ENCODE data around the gene LRGUK.

Gene LRGUK

GRCh38 chr7:134089446-134089845, 37.7 kb upstream of the LRGUK start:
- Histone ChIP-seq H3K9ac (ENCODE audit: low read length) (no peak overlapping the region), H3K9me3 (ENCODE audit: low read length) (peaks cover 32% of the 10 kb centered on the region), H3F3A (ENCODE audit: insufficient read depth, low read length) (no peaks in the 10 kb centered on the region), H3K27ac (ENCODE audit: low read depth, low read length, poor library complexity, severe bottlenecking) (no peak overlapping the region), H3K9me2 (ENCODE audit: low read depth, low read length) (no peaks in the 10 kb centered on the region), H3K79me2 (ENCODE audit: insufficient read depth, low read length) (no peaks in the 10 kb centered on the region), H3K4me1 (ENCODE audit: insufficient read depth, low read length, severe bottlenecking) (peaks cover 11% of the 10 kb centered on the region), H3K4me3 (ENCODE audit: low read depth, low read length, poor library complexity, severe bottlenecking) (no peak overlapping the region), H2AFZ (ENCODE audit: low read length) (no peak overlapping the region), H3K27me3 (ENCODE audit: insufficient read depth, low read length) (no peaks in the 10 kb centered on the region), H3K4me2 (ENCODE audit: low read length) (no peak overlapping the region), H3K36me3 (ENCODE audit: insufficient read depth, low read length) (no peaks in the 10 kb centered on the region), H4K20me1 (ENCODE audit: insufficient read depth, low read length) (no peaks in the 10 kb centered on the region)
- no peak for TF ChIP-seq EZH2 (IDR thresholded peaks at IDR 0.05; ENCODE audit: borderline replicate concordance, low read length)
- TF ChIP-seq CTCF (IDR thresholded peaks at IDR 0.05; ENCODE audit: low read length), result no peak

- Histone ChIP-seq H3K9me3 (ENCODE audit: low read length) (peaks cover 7% of the 10 kb centered on the region; the same call in 1 of the 2 replicates), H3K9me2 (ENCODE audit: low read depth, low read length) (no peaks in the 10 kb centered on the region), H3K4me1 (ENCODE audit: insufficient read depth, low read length, severe bottlenecking) (peaks cover 21% of the 10 kb centered on the region), H3K36me3 (ENCODE audit: insufficient read depth, low read length) (no peaks in the 10 kb centered on the region), H3K4me2 (ENCODE audit: low read length) (no peak overlapping the region), H3K79me2 (ENCODE audit: insufficient read depth, low read length) (no peaks in the 10 kb centered on the region), H2AFZ (ENCODE audit: low read length) (no peak overlapping the region), H3K4me3 (ENCODE audit: low read depth, low read length, poor library complexity, severe bottlenecking) (no peak overlapping the region), H3K27ac (ENCODE audit: low read depth, low read length, poor library complexity, severe bottlenecking) (no peak overlapping the region), H4K20me1 (ENCODE audit: insufficient read depth, low read length) (no peaks in the 10 kb centered on the region), H3K27me3 (ENCODE audit: insufficient read depth, low read length) (no peaks in the 10 kb centered on the region), H3F3A (ENCODE audit: insufficient read depth, low read length) (no peaks in the 10 kb centered on the region), H3K9ac (ENCODE audit: low read length) (no peak overlapping the region)
- TF ChIP-seq CTCF (IDR thresholded peaks at IDR 0.05; ENCODE audit: low read length), result no peak
Observed at GRCh38 chr7:134098072-134098471, 29.1 kb upstream of the LRGUK start.

- H3K9me2 ChIP-seq (ENCODE audit: low read depth, low read length), result no peaks in the 10 kb centered on the region
- no peaks in the 10 kb centered on the region for H3K9me3 ChIP-seq (ENCODE audit: low read length)
Observed at GRCh38 chr7:134101716-134102115, 25.4 kb upstream of the LRGUK start.

More at GRCh38 chr7:134101716-134102115, 25.4 kb upstream of the LRGUK start:
- Histone ChIP-seq H3K9ac (ENCODE audit: low read length) (no peak overlapping the region), H3K4me2 (ENCODE audit: low read length) (peak overlapping the region; percentile 8), H3K4me1 (ENCODE audit: insufficient read depth, low read length, severe bottlenecking) (peaks cover 21% of the 10 kb centered on the region), H3K36me3 (ENCODE audit: insufficient read depth, low read length) (no peaks in the 10 kb centered on the region), H3F3A (ENCODE audit: insufficient read depth, low read length) (no peaks in the 10 kb centered on the region), H4K20me1 (ENCODE audit: insufficient read depth, low read length) (no peaks in the 10 kb centered on the region), H3K4me3 (ENCODE audit: low read depth, low read length, poor library complexity, severe bottlenecking) (no peak overlapping the region), H3K79me2 (ENCODE audit: insufficient read depth, low read length) (no peaks in the 10 kb centered on the region), H3K27ac (ENCODE audit: low read depth, low read length, poor library complexity, severe bottlenecking) (peak overlapping the region; percentile 40), H2AFZ (ENCODE audit: low read length) (no peak overlapping the region), H3K27me3 (ENCODE audit: insufficient read depth, low read length) (no peaks in the 10 kb centered on the region)
- TF ChIP-seq CTCF (IDR thresholded peaks at IDR 0.05; ENCODE audit: low read length) (no peak), EZH2 (IDR thresholded peaks at IDR 0.05; ENCODE audit: borderline replicate concordance, low read length) (no peak)

Measured in OCI-LY1 (cell line).